ENCODE results near the gene MCAT.

The MCAT gene

DNA sequence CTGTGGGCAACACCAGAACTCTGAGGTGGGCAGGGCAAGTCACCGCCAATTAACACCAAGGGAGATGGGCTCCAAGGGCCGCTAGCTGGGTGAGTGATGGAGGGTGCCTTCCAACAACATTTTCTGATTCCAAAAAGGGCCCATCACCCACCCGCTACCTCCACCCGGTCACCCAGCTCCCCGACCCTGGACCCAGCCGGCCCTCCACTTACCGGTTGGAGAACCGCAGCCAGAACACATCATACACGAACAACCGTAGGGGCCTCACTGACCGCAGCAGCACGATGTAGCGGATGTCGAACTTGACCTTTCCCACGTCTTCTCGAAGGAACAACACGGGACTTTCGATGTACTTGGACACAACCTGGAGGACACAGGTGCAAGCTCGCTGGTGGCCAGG, 29.0 kb upstream of the MCAT start:
- no peak for DNase-seq (ENCODE audit: low spot score)

DNA sequence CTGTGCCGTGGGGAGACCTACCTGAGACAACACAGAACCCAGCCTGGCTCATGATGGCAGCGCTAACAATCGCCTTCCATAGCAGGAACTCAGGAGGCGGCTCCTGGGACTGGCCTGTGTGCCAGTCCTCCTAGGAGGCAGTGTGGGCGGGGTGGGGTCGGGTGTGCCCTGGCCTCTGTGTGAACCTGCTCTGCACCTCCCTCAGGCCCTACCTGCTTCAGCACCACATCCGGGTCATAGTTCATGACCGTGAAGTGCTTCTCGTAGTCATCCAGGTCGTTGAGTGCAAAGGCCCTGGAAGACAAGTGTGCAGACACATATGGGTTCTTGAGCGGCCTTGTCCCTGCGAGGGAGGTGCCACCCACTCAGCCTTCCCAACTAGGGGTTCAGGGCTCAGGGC, 28.4 kb upstream of the MCAT start:
- no peak for DNase-seq (ENCODE audit: low spot score)

DNA sequence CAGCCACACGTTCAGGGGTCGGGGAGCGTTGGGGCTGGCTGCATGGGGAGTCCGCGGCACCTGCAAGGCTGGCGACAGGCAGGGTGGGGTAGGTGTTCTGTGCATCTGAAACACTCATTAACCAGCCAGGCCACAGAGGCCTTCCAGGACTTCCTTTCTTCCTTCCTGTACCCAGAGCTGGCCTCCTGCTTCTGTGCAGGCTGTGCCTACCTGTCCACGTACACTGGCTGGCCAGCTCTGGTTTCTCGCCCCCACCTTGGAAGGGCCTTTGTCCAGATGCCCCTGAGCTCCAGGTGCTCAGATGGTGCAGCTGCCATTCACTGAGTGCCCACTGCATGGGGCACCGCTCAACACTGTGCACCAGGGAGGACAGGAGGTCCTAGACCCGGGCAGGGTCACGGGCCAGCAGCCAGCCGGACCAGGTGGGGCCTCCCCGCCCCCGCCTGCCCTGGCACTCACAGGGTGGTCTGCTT, 27.9 kb upstream of the MCAT start:
- DNase-seq (ENCODE audit: low spot score): no peak

DNA sequence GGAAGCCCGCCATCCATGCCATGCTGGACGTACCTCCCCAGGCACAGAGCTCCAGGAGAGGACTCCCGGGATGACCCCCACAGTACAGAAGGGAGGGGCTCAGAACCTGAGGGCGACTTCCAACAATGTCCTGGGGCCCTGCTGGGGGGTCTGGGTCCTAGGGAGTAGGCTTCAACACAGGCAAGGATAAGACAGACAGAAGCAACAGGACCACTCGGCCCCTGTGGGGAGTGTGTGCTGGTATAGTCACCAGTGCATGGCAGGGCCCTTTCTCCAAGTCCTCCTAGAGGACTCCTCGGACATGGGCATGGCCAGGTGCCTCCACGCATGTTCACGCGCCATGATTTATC, 26.9 kb upstream of the MCAT start:
- no peak for DNase-seq (ENCODE audit: low spot score)

DNA sequence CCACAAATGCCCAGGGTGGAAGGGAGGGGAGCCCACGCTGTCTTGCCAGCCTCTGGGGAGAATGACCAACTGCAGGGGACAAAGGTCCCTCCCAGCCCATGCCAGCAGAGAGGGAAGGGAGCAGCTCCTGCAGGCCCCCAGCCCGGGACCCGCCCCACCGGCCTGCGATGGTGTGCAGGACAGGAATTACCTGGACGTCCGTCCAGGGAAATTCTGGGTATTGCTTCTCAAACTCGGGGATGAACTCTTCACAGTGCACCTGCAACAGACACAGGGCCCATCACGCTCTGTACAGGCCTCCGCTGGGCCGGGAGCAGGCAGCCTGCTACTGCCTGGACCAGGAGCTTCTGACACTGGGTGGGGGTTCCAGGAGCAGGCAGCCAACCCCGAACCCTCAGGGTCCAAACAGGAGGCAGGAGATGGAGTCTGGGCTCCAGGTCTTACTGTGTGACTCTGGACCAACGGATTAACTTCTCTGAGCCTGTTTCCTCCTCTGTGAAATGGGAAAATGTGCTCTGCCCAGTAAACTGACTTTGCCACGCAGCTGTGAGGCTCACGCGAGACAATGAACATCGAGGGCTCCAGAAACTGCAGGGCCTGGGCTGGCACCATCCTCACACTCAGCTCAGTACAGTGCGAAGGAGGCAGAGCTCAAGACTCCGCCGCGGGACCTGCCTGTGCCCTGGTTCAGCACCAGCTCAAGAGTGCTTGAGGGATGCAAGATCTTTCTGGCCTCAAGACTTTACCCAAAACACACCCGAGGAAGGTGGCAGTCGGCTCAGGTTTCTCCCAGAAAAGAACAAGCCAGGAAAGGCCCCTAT, 26.3 kb upstream of the MCAT start:
- DNase-seq (ENCODE audit: low spot score): no peak

DNA sequence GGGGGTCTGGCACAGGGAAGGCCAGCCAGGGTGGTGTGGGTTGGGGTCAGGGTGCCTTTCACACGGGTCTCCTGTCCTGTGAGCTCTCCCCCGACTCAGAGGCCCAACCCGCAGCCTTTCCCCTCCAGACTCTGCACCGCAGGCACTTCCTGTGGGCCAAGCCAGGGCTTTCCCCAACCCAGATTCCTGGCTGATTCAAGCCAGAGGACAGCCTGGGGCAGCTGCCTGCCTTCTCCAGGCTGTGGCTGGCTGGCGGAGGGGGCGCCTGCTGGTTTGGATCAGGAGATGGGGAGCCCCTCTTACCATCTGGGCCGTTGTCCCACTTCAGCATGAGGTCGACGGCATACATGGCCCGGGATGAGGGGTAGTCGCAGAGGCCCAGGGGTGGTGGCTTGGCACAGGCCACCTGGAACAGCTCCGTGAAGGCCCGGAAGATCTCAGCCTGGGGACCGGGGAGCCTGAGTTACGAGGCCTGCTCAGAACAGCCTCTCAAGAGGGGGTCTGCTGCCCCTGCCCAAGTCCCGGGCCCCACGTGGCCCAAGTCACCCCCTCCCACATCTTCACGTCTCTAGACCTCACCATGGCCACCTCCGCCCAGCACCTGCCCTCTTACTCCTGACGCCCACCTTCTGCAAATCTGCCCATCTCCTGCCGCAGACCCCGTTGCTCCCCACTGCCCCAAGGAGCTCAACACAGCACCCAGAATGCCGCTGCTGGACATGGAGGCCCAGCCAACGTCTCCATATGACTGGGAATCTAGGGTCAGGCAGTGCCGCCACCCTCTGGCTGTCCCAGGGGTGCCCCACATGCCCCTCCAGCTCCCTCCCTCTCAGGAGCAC, 25.5 kb upstream of the MCAT start:
- DNase-seq (ENCODE audit: low spot score): no peak

DNA sequence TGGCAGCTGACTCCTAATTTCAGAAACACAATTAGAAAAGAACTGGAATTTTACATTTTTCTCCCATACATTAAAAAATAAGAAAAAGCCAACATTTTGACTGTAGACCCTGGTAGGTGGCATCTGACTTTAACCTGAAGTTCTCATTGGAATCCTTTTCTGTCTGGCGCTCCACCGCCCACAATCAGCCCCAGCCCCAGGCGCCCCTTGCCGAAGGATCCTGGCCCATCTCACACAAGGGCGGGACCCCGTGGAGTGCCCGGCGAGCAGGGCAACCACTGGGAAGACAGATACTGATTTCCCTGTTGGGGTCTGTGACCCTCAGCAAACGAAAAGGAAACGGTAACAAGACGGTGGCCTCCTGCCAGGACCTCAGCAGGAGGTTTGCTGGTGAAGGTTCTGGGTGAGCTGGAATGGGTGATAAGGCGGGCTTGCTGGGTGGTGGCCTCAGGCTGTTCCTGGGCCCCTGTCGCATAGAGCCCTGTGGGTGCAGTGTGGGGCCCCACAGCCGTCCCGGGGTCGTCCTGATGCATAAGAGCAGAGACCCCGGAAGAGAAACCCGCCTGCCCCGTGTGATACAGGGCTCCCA, 23.9 kb upstream of the MCAT start:
- DNase-seq (ENCODE audit: low spot score): no peak

DNA sequence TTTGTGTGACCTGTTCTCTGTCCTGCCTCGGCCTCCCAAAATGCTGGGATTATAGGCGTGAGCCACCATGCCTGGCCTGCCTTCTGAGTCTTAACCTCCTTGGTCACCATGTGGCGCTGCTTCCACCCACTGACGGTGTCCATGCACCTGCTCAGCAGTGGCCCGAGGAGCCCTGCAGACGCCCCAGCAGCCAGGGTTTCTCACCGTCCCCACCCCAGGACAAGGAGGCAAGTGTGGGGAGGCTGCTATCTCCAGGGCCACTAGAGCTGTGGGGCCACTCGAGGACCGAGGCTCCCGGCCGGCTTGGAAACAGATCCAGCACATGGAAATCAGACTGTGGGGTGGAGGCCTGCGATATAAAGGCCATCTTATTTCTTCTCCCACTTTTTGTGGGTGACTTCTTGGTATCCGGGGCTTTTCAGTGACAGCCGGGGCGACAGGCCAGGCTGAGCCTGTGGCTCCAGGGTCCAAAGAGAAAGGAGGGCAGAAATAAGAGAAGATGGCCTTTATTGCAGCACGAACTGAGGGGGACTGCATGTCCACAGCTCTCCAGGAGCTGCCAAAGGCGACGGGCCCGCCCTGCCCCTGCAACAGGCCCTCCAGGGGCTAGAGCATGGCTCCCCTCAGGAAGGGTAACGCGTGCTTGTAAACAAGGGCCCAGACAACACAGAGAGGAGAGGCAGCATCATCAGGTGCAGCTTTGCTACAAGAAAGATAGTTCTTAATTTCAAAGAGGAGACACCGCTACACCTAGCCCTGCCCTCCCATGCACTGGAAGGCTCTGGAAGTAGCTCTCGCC, 23.1 kb upstream of the MCAT start:
- DNase-seq (ENCODE audit: low spot score): no peak

DNA sequence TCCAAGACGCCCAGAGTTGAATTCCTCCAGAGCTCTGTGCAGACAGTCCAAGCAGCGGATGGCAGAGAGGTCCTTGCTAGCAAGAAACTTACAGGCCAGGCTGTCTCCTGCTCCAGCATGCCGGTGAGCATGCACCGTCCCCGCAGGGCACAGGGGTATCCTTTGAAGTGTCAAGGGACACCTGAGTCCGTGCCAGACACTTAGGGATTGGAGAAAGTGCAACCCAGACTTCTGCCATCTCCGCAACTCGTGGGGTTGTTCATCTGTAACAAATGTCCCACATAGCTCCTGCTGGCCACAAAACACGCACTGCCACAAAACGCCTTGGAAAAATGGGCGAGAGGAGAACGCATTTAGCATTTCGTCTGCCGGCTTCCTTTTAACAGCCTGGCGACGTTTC, 21.4 kb upstream of the MCAT start:
- no peak for DNase-seq (ENCODE audit: low spot score)

DNA sequence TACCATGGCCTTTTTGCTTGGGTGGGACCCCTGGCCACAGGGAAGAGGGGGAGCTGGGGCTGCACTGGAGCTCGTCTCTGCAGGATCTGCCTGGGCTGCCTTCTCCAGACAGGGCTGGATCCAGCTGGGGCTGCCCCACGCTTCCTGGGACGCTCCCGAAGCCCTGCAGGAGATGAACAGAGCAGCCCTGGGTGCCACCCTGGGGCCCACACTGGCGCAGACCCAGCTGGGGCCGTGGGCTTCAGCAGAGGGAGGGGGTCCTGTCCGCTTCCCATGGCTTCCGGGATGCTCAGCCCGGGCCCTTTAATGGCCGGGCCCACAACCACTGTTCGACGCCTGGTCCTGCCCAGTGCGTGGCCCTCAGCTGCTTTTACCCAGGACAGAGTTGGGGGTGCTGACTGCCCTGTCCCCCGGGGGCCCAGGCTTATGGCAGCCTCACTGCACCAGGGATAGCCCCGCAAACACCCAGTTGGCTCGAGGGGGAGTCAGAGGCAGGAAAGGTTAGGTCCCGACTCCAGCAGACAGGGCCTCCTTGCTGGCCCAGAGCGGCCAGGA, 20.1 kb upstream of the MCAT start:
- DNase-seq (ENCODE audit: low spot score): no peak

DNA sequence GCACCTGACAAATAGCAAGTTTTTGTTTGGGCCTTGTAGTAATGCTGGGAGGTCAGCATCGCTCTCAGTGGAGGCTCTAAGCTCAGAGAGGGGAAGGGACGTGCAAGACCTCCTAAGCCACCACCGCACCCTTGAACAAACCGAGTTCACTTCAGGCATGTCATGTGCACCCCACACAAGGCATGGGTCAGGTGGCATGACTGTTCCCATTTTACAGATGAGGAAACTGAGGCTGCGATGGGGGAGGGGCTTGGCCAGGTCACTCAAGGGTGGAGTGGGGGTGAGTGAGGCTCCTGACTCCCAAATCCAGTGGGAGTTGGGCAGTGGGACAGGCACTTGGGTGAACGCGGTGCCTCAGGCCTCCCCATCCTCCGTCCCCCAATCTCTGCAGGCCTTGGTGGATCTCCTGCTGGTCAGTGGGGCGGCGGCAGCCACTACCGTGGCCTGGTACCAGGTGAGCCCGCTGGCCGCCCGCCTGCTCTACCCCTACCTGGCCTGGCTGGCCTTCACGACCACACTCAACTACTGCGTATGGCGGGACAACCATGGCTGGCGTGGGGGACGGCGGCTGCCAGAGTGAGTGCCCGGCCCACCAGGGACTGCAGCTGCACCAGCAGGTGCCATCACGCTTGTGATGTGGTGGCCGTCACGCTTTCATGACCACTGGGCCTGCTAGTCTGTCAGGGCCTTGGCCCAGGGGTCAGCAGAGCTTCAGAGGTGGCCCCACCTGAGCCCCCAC, 19.4 kb upstream of the MCAT start:
- DNase-seq (ENCODE audit: low spot score): no peak

DNA sequence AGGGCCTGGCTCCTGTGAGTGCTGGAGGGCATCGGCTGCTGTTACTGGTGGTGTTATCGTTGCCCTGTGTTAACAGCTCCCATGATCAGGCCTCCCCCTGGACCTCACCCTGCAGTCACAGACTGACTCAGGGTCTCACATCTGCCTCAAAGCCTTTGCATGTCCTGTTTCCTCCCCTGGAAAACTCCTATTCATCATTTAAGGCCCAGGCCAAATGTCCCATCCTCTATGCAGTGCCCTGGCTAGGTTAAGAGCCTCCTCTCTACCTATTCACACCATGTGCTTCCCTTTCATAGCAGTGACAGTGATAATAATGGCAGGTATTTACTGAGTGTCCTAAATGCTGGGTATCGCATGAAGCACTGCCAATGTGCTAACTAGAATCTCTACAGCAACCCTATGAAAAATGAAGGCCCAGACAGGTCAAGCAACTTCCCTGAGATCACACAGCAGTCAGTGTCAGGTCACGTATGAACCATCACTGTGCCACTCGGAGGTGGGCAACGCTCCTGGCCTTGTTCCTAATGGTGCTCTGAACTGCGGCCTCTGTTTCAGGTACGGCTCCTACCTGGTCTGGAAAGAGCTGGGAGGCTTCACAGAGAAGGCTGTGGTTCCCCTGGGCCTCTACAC, 17.4 kb upstream of the MCAT start:
- no peak for DNase-seq (ENCODE audit: low spot score)

DNA sequence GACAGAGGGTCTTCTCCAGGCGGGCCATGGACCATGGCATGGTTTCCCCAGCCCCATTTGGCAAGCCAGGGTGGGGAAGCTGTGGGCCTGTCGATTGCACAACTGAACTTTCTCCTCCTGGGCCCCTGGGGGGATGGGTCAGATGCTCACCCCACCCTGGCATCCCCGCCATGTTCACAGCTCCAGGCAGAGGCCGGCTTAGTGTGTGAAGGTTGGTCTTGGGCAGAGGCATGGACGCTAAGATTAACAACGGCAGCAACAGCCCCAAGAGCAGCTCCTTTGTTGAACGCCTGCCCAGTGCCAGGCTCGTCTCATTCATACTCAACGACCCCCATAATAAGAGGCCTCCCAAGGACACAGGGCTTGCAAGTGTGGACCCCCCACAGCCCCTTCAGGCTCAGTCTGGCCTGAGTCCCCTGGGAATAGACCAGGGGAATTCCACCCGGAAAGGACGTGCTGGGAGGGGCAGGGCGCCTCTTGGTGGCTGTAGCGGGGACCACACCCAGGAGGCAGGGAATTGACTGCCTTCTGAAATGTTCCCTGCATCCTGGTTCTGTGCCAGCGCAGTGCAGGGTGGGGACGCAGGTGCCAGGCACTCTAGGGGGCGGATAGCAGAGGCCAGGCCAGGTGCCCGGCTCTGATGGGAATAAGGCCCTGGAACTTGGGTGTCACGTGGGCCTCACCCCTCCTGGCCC, 16.4 kb upstream of the MCAT start:
- DNase-seq (ENCODE audit: low spot score): no peak

DNA sequence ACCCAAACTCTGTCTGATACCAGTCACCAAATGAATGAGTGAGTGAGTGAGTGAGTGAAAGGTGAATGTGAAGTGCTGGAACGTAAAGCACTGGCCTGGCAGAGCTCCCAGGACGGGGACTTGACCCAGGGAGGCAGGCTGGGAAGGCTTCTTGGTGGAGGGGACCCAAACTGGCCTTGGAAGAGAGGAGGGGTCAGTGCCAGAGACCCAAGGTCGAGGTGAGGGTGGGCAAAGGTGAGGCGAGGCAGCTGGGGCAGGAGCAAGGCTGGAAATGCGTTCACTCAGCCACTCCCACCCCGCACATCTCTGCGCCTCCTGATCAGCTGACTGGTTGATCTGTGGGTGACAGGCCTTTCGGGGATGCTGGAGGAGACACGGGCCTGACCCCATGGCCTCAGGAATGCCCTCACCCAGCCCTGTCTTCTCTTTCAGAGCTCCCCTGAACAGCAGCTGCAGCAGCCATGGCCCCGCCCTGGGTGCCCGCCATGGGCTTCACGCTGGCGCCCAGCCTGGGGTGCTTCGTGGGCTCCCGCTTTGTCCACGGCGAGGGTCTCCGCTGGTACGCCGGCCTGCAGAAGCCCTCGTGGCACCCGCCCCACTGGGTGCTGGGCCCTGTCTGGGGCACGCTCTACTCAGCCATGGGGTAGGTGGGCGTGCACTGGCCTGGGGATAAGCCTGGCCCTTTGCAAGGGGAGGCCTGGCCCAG, 15.7 kb upstream of the MCAT start:
- no peak for DNase-seq (ENCODE audit: low spot score)

DNA sequence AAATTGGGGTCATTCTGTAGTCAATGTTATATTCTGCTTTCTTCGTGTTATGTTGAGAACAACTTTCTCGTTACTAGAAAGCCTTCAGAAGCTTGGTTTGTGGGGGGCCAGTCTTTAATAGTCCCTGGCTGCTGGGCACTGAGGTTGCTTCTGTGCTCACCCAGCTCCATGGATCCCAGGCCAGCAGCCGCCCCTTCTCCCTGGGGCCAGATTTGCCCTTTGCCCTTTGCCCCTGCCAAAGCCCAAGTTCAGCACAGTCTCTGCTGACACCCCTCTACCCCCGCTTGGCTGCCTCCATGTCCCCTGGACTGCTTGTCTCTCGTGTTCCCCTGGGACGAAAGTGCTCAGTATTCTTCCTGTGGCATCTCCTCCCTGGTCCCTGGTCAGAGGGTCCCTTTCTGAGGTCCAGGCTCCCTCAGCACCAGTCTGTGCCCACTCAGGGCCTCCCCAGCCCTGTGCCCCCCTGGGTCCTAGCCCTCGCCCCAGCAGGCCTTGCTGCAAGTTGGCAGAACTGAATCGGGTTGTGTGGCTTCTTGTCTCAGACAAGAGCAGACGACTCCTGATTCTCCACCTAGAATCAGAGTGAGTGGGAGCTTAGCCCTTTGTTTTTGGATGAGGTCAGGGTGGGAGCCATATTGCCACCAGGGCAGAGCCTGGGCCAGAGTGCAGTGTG, 14.8 kb upstream of the MCAT start:
- no peak for DNase-seq (ENCODE audit: low spot score)

DNA sequence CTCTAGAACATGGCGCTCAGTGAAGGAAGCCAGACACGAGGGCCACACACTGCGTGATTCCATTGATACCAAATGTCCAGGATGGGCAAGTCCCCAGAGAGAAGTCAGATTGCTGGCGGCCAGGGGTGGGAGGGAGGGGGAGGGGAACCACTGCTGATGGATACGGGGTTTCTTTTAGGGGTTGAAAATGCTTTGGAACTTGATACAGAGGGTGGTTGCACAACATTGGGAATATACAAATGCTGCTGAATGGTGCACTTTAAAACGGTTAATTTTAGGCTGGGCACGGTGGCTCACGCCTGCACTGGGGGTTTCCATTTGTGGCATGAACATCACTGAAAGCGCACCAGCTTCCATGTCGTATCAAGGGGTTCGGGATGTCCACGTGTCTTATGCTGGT, 13.2 kb upstream of the MCAT start:
- no peak for DNase-seq (ENCODE audit: low spot score)

DNA sequence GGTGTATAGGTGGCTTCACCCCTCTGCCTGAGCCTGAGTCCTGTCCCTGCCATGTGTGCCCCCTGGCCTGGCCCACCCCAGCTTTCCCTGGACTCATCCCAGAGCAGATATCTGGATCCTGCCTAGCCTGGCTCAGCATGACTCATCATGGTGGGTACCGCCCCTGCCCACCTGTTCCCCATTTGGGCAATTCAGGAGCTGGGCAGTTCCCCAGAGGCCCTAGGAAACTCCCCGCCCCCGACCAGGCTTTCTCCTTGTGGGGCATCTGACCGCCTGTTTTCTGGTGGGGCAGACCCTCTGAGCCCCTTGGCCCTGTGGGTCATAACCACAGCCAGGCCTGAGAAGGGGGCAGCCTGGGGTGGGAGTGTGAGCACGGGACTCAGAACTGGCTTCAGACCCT, 12.6 kb upstream of the MCAT start:
- DNase-seq (ENCODE audit: low spot score): no peak

DNA sequence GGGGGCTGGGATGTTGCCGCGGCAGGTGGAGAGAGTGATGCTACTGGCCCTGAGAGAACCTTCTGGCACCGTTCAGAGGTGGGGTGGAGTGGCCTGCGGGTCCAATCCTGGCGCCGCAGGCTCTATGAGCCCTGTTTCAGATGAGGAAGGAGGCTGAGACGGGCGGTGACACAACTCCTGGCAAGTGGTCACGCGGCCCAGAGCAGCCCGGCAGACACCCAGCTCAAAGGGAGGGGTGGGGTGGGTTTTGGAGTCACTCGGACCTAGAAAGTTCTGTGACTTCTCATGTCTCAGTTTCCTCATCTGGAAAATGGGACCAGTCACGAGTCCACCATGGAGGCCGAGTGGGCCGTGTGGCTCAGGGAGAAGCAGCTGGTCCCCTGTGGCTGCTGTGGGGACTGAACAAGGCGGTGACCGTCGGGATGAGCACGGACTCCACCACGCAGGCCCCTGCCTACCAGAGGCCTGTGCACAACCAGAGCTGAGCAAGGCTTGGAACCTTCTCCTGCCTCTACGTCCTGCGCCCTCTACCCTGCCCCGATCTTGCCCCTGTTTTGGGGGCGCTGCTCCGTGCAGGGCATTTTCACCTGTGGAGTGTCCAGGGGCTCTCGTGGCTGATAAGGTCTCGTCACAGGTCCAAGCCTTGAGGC, 11.8 kb upstream of the MCAT start:
- no peak for DNase-seq (ENCODE audit: low spot score)

Data from activated CD4-positive, alpha-beta T cell treated with anti-CD3 and anti-CD28 coated beads, Interleukin-2, Interleukin-4, amounts not matched to agents 100 ng/mL and 50 ng/mL, durations not matched to agents 16 hours and 8 hours (primary cell).